H4 (cell line): Measurements from ENCODE around the gene TCF25. TPM values are rescaled to one million over a fixed set of nuclear protein-coding genes. Genes with fewer than 3 reads are reported as not detected.

ENCODE experiments used
- DNase-seq: peaks from one replicate; pipeline ENCODE4 v3.0.0-alpha.2; 2015; ENCODE audit warnings: low spot score
- total RNA-seq: library from RNA; depleted of rRNA; stranded (reverse); fragments of >200 nt; shearing (Covaris generic); gene quantifications from 2 replicates; pipeline ENCODE4 v1.2.3, GENCODE V29; 2014

TCF25 gene
- total RNA-seq, 1 experiment from 2014 or later, result 95.7 TPM

DNA sequence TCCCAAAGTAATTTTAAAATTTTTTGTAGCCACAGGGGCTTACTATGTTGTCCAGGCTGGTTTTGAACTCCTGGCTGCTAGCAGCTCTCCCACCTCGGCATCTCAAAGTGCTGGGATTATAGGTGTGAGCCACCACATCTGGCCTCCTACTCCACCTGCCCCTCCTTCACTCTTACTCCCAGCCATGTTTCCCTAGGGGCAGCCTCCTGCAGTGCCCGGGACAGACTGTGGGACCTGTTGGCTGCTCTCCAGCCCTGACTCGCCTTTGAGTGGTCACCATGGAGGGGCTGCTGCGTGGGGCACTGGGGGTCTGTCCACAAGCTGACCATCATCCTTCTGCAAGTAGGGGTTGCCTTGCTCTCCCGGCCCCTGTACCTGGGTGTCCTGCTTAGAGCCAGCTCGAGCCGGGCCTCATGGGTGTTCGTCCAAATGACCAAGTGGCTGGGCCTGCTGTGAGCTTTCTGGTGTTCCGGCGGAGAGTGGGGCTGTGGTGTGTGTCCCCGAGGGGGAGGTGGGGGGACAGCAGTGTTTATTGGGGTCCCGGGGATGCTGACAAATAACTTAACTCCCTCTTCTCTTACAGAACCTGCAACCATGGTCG, 28.6 kb upstream of the TCF25 start:
- DNase-seq, result no peak

- DNase-seq, result no peak
Observed at GRCh38 chr16:89845417-89845816, 28.0 kb upstream of the TCF25 start.

- no peak for DNase-seq
Observed at GRCh38 chr16:89847051-89847939, 26.1 kb upstream of the TCF25 start.

- DNase-seq, result no peak
Observed at GRCh38 chr16:89847940-89848297, 25.5 kb upstream of the TCF25 start.

DNA sequence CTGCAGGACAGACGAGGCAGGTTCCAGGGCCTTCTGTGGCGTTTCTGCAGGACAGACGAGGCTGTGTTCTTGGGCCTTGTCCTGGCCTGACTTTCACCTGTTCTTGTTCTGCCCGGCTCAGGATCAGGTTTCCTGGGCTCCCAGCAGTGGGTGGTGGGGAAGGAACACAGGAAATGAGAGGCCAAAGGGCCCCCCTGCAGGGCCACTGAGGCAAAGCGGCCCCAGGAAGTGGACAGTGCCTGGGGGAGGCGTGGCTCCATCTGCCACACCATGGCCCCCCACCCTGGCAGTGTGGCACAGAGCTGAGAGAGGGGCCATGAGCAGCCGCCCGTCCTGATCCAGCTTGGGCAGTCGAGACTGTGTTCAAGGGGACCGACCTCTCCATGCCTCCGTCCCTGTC, 24.4 kb upstream of the TCF25 start:
- DNase-seq, result no peak

GRCh38 chr16:89853306-89853993, 19.9 kb upstream of the TCF25 start:
- DNase-seq, result no peak

DNA sequence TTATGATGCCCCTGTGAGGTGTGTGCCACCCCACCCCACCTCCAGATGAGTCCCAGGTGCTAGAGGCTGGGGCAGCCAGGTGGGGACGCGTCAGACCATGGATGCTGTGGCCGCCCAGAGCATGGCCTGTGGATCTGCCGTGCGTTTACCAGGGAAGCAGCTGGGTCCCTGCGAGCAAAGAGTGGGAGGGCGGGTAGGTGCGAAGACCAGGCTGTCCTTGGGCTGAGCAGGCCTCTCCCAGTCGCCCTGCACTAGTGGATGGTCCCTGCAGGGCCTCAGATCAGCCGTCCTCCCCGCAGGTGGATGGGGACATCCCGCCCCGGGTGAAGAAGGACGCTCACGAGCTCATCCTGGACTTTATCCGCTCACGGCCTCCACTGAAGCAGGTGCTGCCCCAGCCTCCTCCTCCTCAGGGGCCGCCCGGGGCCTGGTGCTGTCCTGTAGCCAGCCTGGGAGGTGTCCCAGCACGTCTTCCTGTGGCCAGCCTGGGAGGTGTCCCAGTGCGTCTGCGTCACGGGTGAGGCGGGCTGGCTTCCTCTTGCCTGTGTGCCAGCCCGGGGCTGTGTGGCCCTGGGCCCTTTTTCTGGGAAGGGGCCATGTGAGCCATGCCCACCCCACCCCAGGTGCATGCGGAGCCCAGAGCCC, 18.0 kb upstream of the TCF25 start:
- DNase-seq, result no peak

GRCh38 chr16:89855986-89856385, 17.4 kb upstream of the TCF25 start:
- DNase-seq, result no peak

DNA sequence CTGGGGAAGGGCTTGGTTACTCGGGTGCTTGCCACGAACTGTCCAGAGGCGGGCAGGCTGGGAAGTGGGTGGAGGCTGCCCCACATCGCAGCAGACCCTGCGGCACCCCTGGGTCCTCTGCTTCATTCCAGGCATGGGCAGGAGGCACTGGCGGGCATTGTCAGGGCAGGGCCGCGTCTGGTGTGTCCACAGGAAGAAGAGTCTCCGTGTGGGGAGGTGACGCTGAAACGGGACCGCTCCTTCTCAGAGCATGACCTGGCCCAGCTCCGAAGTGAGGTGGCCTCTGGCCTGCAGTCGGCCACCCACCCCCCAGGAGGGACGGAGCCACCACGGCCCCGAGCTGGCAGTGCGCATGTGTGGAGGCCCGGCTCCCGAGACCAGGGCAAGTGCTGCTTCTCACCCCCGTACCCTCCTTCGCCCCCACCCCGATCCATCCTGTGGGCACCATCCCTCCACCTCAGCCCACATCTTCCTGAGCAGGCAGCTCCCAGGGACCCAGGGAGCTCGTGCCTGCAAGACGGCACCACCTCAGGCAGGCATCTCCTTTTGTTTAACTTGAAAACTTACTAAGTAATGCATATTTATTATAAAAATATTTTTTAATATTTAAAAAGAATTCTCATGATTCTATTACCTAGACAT, 14.3 kb upstream of the TCF25 start:
- no peak for DNase-seq

DNA sequence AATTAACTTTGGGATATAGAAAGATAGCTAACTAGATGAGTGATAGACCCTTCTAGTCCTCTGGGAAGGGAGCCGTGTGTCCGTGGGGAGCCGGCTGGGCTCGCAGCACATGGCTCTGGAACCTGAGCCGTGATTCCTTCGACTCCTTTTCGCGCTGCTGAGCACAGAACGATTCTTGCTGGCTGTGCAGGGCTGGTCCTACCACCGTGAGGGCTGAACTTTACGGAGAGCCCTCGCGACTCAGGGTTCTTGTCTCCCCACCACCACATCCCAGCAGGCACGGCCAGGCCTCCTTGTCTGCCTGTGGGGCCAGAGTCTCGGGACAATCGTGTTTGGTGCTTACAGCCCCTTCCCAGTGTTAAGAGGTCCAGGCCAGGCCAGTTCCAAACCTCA, 13.8 kb upstream of the TCF25 start:
- DNase-seq, result no peak

DNA sequence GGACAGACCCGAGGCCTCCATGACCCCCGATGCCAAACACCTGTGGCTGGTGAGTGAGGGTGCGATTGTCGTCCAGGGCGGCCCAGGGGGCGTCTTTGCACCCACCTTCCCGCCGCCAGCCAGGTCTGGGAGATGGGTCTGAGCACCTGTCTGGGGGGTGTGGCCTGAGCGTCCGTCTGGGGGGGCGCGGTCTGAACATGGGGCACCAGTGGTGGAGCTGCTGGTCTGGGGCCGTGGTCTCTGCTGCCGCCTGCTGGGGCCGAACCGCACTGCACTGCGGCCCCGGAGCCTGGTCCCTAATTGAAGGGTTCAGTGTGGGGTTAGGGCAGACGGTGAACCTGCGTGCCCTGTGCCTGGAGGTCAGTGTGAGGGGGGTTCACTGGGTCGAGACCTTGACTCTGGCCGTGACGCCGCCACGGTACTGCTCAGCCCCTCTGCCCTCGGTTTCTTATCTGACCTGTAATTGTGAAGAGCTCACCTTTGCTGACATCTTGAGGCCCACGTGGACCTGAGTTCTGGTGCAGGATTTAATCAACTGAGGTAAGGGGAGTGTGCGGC, 12.6 kb upstream of the TCF25 start:
- DNase-seq, result peak; percentile 51

GRCh38 chr16:89861648-89862047, 11.7 kb upstream of the TCF25 start:
- no peak for DNase-seq

- no peak for DNase-seq
Observed at GRCh38 chr16:89862732-89863131, 10.7 kb upstream of the TCF25 start.

DNA sequence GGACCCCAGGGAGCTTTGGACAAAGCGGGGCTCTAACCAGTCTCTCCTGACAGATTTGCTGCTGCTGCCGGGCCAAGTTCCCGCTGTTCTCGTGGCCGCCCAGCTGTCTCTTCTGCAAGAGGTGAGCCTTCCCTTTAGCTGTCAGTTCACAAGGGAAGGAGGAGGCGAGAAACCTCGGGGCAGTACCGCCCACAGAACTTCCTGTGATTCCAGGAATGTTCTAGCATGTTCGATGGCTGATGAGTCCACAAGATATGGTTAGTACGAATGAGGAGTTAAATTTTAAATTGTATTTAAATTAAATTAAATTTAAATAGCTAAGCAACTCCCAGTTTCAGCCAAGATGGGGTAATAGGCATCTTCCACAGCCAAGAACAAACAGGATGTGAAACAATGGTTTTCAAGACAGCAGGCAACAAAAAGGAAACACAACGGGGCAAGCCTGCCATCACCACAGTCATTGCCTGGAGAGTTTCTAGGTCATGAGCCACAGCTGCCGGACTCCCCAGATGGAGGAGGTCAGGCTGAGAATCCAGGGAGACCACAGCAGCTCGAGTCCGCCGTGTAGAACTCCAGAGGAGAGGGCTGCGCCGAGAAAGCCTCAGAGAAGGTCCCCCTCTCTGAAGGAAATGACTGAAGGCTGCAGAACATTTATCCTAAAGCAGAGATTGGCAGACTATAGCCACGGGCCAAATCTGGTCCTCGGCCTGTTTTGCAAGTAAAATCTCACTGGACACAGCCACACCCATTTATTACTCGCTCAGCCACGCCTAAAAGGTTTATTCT, 9.5 kb upstream of the TCF25 start:
- no peak for DNase-seq

GRCh38 chr16:89864527-89864820, 8.9 kb upstream of the TCF25 start:
- DNase-seq, result no peak

- no peak for DNase-seq
Observed at GRCh38 chr16:89867918-89868317, 5.5 kb upstream of the TCF25 start.

- DNase-seq, result no peak
Observed at GRCh38 chr16:89869911-89870310, 3.5 kb upstream of the TCF25 start.

DNA sequence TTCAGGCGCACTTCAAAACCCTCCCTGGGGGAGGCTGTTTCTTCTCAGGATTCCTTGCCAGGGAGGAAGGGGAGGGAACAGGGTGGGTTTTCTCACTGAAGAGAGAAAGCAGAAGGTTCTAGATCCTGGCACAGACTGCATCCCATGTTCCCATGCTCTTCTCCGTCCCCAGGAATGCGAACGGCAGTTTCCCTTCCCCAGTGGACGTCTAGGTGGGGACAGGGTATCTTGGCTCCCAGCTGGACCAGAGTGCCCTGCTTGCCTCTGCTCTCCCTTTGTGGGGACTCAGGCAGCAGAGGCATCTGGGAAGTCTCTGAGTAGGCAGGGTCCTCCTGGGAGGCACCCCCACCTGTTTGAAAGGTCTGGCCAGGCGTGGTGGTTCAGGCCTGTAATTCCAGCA, 3.0 kb upstream of the TCF25 start:
- DNase-seq, result no peak

DNA sequence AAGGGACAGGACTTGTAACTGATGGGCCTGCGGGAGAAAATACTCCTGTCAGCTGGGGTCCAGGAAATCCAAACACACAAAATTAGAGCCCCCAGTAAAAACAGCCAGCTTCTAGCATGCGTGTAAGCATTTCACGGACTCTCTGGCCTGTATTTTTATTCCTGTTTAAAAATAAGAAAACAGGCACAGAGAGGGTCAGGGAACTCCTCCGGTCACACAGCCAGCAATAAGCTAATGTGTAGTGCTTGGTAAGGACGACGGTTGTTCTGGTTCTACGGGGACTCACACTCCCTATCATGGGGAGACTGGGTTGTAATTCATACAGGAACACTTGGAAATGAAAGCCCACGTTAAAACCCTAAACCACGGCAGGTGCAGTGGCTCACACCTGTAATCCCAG, 1.5 kb upstream of the TCF25 start:
- DNase-seq, result no peak

- peak; percentile 91 for DNase-seq
Observed at GRCh38 chr16:89873972-89874689, 739 bp downstream of the TCF25 start.
